ENCODE measurements around the gene KRT82.

DNA sequence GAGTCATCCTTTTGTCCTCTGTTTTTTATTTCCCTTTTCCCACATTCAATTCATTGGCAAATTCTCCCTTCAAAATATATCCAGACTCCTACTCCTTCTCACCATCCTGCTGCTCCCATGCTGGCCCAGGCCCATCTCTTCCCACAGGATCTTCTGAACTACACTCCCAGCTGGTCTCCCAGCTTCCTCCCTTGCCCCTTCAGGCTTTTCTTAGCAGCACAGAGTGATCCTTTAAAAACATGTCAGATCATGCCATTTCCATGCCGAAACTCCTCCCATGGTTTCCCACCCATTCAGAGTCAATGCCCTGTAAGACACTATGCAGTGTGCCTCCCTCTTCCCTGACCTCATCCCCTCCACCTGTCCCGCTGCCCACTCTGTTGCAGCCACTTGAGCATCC is 18.3 kb downstream of the KRT82 start:
- TF ChIP-seq, protein P1, sequence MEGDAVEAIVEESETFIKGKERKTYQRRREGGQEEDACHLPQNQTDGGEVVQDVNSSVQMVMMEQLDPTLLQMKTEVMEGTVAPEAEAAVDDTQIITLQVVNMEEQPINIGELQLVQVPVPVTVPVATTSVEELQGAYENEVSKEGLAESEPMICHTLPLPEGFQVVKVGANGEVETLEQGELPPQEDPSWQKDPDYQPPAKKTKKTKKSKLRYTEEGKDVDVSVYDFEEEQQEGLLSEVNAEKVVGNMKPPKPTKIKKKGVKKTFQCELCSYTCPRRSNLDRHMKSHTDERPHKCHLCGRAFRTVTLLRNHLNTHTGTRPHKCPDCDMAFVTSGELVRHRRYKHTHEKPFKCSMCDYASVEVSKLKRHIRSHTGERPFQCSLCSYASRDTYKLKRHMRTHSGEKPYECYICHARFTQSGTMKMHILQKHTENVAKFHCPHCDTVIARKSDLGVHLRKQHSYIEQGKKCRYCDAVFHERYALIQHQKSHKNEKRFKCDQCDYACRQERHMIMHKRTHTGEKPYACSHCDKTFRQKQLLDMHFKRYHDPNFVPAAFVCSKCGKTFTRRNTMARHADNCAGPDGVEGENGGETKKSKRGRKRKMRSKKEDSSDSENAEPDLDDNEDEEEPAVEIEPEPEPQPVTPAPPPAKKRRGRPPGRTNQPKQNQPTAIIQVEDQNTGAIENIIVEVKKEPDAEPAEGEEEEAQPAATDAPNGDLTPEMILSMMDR (IDR thresholded peaks at IDR 0.05) = no peak
- no peak for TF ChIP-seq POLR2A (IDR thresholded peaks at IDR 0.05)

All from right lobe of liver (tissue), 4 donors.